H1 (cell line): ENCODE results near the gene AFF1. TPM values are rescaled to one million over a fixed set of nuclear protein-coding genes. Genes with fewer than 3 reads are reported as not detected.

Source experiments
- CTCF ChIA-PET: fragments of 300-600 bp; sonication (Branson Sonifier 250); formaldehyde crosslinking; loops from one replicate; lab custom pipeline; 2021; ENCODE audit not compliant: partially characterized antibody; lab: Charles Lee
- POLR2A ChIA-PET: fragments of 300-600 bp; sonication (Branson Sonifier 250); formaldehyde crosslinking; loops from one replicate; lab custom pipeline; 2021; ENCODE audit warnings: inconsistent platforms; ENCODE audit not compliant: partially characterized antibody; lab: Charles Lee
- DNase-seq, 2 experiments: peaks; one replicate each; pipeline versions ENCODE4 v3.0.0 to v3.0.0-alpha.2; 2010 to 2022; ENCODE audit warnings: low spot score in 2 of 2, low read depth in 1 of 2, mixed read lengths in 1 of 2
- FAIRE-seq: peaks from 2 replicates; lab custom pipeline; 2011; peaks lifted over from hg19 to GRCh38; lab: Jason Lieb, UNC
- H2AFZ ChIP-seq: 2 replicates; pipeline ENCODE4 v1.8.1; 2012; ENCODE audit warnings: low read length, inconsistent platforms
- H2AK5ac ChIP-seq: 2 replicates; pipeline ENCODE4 v1.6.1; 2013; ENCODE audit warnings: low read depth, low read length
- H2BK120ac ChIP-seq: replicated peaks from 2 replicates; pipeline ENCODE3; 2013; ENCODE audit warnings: low read depth, low read length, inconsistent platforms
- H2BK12ac ChIP-seq: 2 replicates; pipeline ENCODE4 v1.6.1; 2013; ENCODE audit warnings: low read depth, low read length
- H2BK15ac ChIP-seq: 2 replicates; pipeline ENCODE4 v1.6.1; 2013; ENCODE audit warnings: low read length
- H2BK20ac ChIP-seq: 2 replicates; pipeline ENCODE4 v1.6.1; 2013; ENCODE audit warnings: low read length
- H2BK5ac ChIP-seq: 2 replicates; pipeline ENCODE4 v1.6.1; 2013; ENCODE audit warnings: low read depth, low read length
- H3K14ac ChIP-seq: 2 replicates; pipeline ENCODE4 v1.6.1; 2013; ENCODE audit warnings: inconsistent platforms; ENCODE audit not compliant: insufficient read length
- H3K18ac ChIP-seq: 2 replicates; pipeline ENCODE4 v1.6.1; 2013; ENCODE audit warnings: low read length; ENCODE audit errors: extremely low read depth
- H3K23ac ChIP-seq: 2 replicates; pipeline ENCODE4 v1.6.1; 2013; ENCODE audit warnings: inconsistent platforms; ENCODE audit not compliant: insufficient read length
- H3K23me2 ChIP-seq: 2 replicates; pipeline ENCODE4 v1.6.1; 2013; ENCODE audit warnings: low read depth, low read length
- H3K27ac ChIP-seq: 2 replicates; pipeline ENCODE4 v1.6.1; 2011; ENCODE audit warnings: low read depth, low read length, inconsistent platforms
- H3K27me3 ChIP-seq, 4 experiments: replicated peaks in 1 of 4; 1 replicate in 1 of 4; 2 replicates in 3 of 4; pipeline versions ENCODE4 v1.6.1 to v1.8.1; 2011 to 2013; ENCODE audit warnings: low read length in 3 of 4, mild to moderate bottlenecking in 3 of 4, inconsistent platforms in 2 of 4, mixed read lengths in 2 of 4, moderate library complexity in 1 of 4; ENCODE audit not compliant: control insufficient read depth in 3 of 4, insufficient read depth in 3 of 4; ENCODE audit errors: extremely low read depth in 1 of 4
- H3K36me3 ChIP-seq, 4 experiments: 2 replicates each; pipeline versions ENCODE4 v1.6.1 to v1.8.1; 2011 to 2013; ENCODE audit warnings: mild to moderate bottlenecking in 4 of 4, low read length in 3 of 4, moderate library complexity in 2 of 4, control low read depth in 1 of 4, inconsistent platforms in 1 of 4; ENCODE audit not compliant: insufficient read depth in 4 of 4, control insufficient read depth in 2 of 4
- H3K4ac ChIP-seq: replicated peaks from 2 replicates; pipeline ENCODE3; 2013; ENCODE audit warnings: low read length, low read depth, mixed read lengths, inconsistent platforms; ENCODE audit not compliant: insufficient read length
- H3K4me1 ChIP-seq, 4 experiments: replicated peaks in 1 of 4; 1 replicate in 1 of 4; 2 replicates in 3 of 4; pipeline versions ENCODE4 v1.6.1 to v1.8.1; 2011 to 2013; ENCODE audit warnings: low read length in 3 of 4, inconsistent platforms in 2 of 4, mixed read lengths in 1 of 4; ENCODE audit not compliant: insufficient read depth in 4 of 4, control insufficient read depth in 3 of 4
- H3K4me2 ChIP-seq, 2 experiments: 2 replicates each; pipeline versions ENCODE4 v1.6.1 to v1.8.1; 2011 to 2013; ENCODE audit warnings: low read depth in 2 of 2, low read length in 2 of 2, control low read depth in 1 of 2, inconsistent platforms in 1 of 2, mild to moderate bottlenecking in 1 of 2; ENCODE audit not compliant: insufficient read depth in 1 of 2
- H3K4me3 ChIP-seq, 4 experiments: fragments of 200-600, 300-600 bp in 1 of 4; sonication (generic), shearing (Covaris generic), sonication (Bioruptor Twin) in 1 of 4; 2 replicates each; pipeline versions ENCODE4 v1.5.1 to v1.8.1; 2011 to 2016; ENCODE audit warnings: low read length in 4 of 4, low read depth in 3 of 4, control low read depth in 2 of 4, inconsistent platforms in 2 of 4, mild to moderate bottlenecking in 2 of 4, mixed read lengths in 1 of 4, moderate library complexity in 1 of 4; ENCODE audit not compliant: insufficient read depth in 2 of 4; ENCODE audit errors: extremely low read depth in 1 of 4
- H3K56ac ChIP-seq: replicated peaks from 2 replicates; pipeline ENCODE3; 2013; ENCODE audit warnings: low read depth, mild to moderate bottlenecking, mixed read lengths, low read length, inconsistent platforms; ENCODE audit not compliant: insufficient read length
- H3K79me1 ChIP-seq: 2 replicates; pipeline ENCODE4 v1.6.1; 2013; ENCODE audit warnings: low read depth, low read length, control low read depth
- H3K79me2 ChIP-seq, 2 experiments: 2 replicates each; pipeline versions ENCODE4 v1.6.1 to v1.8.1; 2012 to 2013; ENCODE audit warnings: low read length in 2 of 2, mild to moderate bottlenecking in 2 of 2, inconsistent platforms in 1 of 2; ENCODE audit not compliant: insufficient read depth in 2 of 2, control insufficient read depth in 1 of 2
- H3K9ac ChIP-seq, 4 experiments: replicated peaks in 1 of 4; 1 replicate in 1 of 4; 2 replicates in 3 of 4; pipeline versions ENCODE4 v1.6.1 to v1.8.1; 2011 to 2013; ENCODE audit warnings: low read depth in 3 of 4, low read length in 3 of 4, control low read depth in 2 of 4, mild to moderate bottlenecking in 2 of 4, moderate library complexity in 2 of 4, inconsistent platforms in 1 of 4; ENCODE audit errors: extremely low read depth in 1 of 4
- H3K9me3 ChIP-seq, 2 experiments: 2 replicates each; pipeline versions ENCODE4 v1.6.1 to v1.8.1; 2012 to 2013; ENCODE audit warnings: mild to moderate bottlenecking in 2 of 2, moderate library complexity in 2 of 2, control low read depth in 1 of 2, inconsistent platforms in 1 of 2, low read depth in 1 of 2, low read length in 1 of 2, mixed read lengths in 1 of 2; ENCODE audit not compliant: insufficient read depth in 2 of 2
- H4K20me1 ChIP-seq, 2 experiments: replicated peaks in 1 of 2; 2 replicates each; pipeline versions ENCODE3 to v1.8.1; 2011 to 2013; ENCODE audit warnings: inconsistent platforms in 2 of 2, low read length in 2 of 2, mild to moderate bottlenecking in 1 of 2; ENCODE audit not compliant: insufficient read depth in 2 of 2, control insufficient read depth in 1 of 2
- H4K5ac ChIP-seq: 2 replicates; pipeline ENCODE4 v1.6.1; 2013; ENCODE audit warnings: low read length, low read depth, mixed read lengths, inconsistent platforms; ENCODE audit not compliant: insufficient read length
- H4K8ac ChIP-seq: 2 replicates; pipeline ENCODE4 v1.8.0; 2013; ENCODE audit warnings: mild to moderate bottlenecking, moderate library complexity, low read length, inconsistent platforms; ENCODE audit not compliant: insufficient read depth; ENCODE audit errors: extremely low read depth
- H4K91ac ChIP-seq: replicated peaks from 2 replicates; pipeline ENCODE3; 2013; ENCODE audit warnings: low read length, mixed read lengths, inconsistent platforms; ENCODE audit not compliant: insufficient read length
- CTBP2 ChIP-seq: IDR thresholded peaks from 2 replicates; pipeline ENCODE4 v1.7.0; 2011; ENCODE audit warnings: borderline replicate concordance, mild to moderate bottlenecking, moderate library complexity, mixed read lengths, low read length; ENCODE audit not compliant: insufficient read depth, insufficient read length
- FOSL1 ChIP-seq: IDR thresholded peaks from 2 replicates; pipeline ENCODE4 v1.6.1; 2011; ENCODE audit warnings: mild to moderate bottlenecking, low read depth, low read length, moderate library complexity; ENCODE audit not compliant: insufficient read depth
- SIRT6 ChIP-seq: IDR thresholded peaks from one replicate; pipeline ENCODE4 v1.7.1; 2012; ENCODE audit warnings: low read length, inconsistent platforms
- SP2 ChIP-seq: IDR thresholded peaks from 2 replicates; pipeline ENCODE4 v1.6.1; 2012; ENCODE audit warnings: mild to moderate bottlenecking, low read length, inconsistent platforms
- ZNF274 ChIP-seq: IDR thresholded peaks from 2 replicates; pipeline ENCODE4 v1.7.0; 2012; ENCODE audit warnings: low read length, borderline replicate concordance; ENCODE audit errors: extremely low read depth
- WGBS, 2 experiments: shearing (Covaris generic) in 1 of 2; methylation state at CpG; one replicate each; pipeline versions ENCODE4 v1.1.6 to v1.1.7; 2013 to 2015; ENCODE audit warnings: low lambda C conversion rate in 2 of 2, mixed read lengths in 2 of 2, inconsistent platforms in 1 of 2, low coverage in 1 of 2, missing lambda C conversion rate in 1 of 2; ENCODE audit not compliant: insufficient replicate concordance in 2 of 2, insufficient coverage in 1 of 2, insufficient read length in 1 of 2; ENCODE audit errors: extremely low coverage in 1 of 2, missing lambda C conversion rate in 1 of 2; 5-methylcytosine and 5-hydroxymethylcytosine counted together
- polyA plus RNA-seq, 7 experiments: library from polyadenylated mRNA; depleted of rRNA in 3 of 7; stranded (reverse) in 5 of 7; unstranded in 2 of 7; fragments of >200 nt in 5 of 7; fragments of 200-250 nt in 2 of 7; gene quantifications; 1 replicate in 5 of 7; 2 replicates in 1 of 7; 4 replicates in 1 of 7; pipeline versions ENCODE4 v1.2.1 to v1.2.3, GENCODE V29; 2011 to 2013; ENCODE audit warnings: missing spikeins in 2 of 7, mixed read lengths in 2 of 7
- total RNA-seq: library from RNA; stranded (reverse); fragmentation: NEBNext Ultra II Directional; extraction: Animal tissue kit (Norgen Biotek cat#: 25700); gene quantifications from 2 replicates; pipeline ENCODE4 v1.2.1, GENCODE V29; 2021
- TF ChIP-seq, protein P1 (sequence below): IDR thresholded peaks from 2 replicates; pipeline ENCODE4 v1.6.1; 2012; ENCODE audit warnings: inconsistent platforms
- TF ChIP-seq, protein P2 (sequence below): IDR thresholded peaks from 2 replicates; pipeline ENCODE4 v1.6.1; 2012; ENCODE audit warnings: low read length, inconsistent platforms

AFF1 gene
- total and polyA plus RNA-seq, 2 of the 8 experiments (the other 6 are each of a cell fraction or from before 2014, with no cell fraction given), result 14.8 to 85.5 TPM

GRCh38 chr4:87054900-87055299 is 120.1 kb downstream of the AFF1 start:
- peaks cover 3 to 88% of the 10 kb centered on the region in 2 experiments for H3K79me2 ChIP-seq
- H2BK5ac ChIP-seq, result no peak overlapping the region
- H2AFZ ChIP-seq, result no peak overlapping the region
- no peaks in the 10 kb centered on the region for H3K27me3 ChIP-seq
- H3K23me2 ChIP-seq, result no peaks in the 10 kb centered on the region
- peaks cover 10% of the 10 kb centered on the region for H3K79me1 ChIP-seq
- peaks cover 0 to 13% (median 0%) of the 10 kb centered on the region in 4 experiments; a peak in 3 of 8 replicates for H3K36me3 ChIP-seq
- H3K9me3 ChIP-seq, result no peaks in the 10 kb centered on the region
- FAIRE-seq (no peak), DNase-seq (no peak)
- H3K14ac ChIP-seq, result no peak overlapping the region
- no peak overlapping the region for H3K9ac ChIP-seq
- H3K4me1 ChIP-seq, result peaks cover 0 to 19% (median 7%) of the 10 kb centered on the region in 4 experiments; a peak in 3 of 7 replicates
- H3K4ac ChIP-seq, result no peak overlapping the region
- no peak overlapping the region for H2BK12ac ChIP-seq
- H4K8ac ChIP-seq, result no peak overlapping the region
- H3K4me2 ChIP-seq, result no peak overlapping the region
- H4K5ac ChIP-seq, result no peak overlapping the region
- H2BK20ac ChIP-seq, result no peak overlapping the region
- H4K91ac ChIP-seq, result no peak overlapping the region
- H2BK15ac ChIP-seq, result no peak overlapping the region
- H4K20me1 ChIP-seq, result peaks cover 2 to 5% of the 10 kb centered on the region in 2 experiments
- ChIA-PET POLR2A (interaction anchor here (0.6 to 1.8 kb wide), 5 partner anchors 13 to 95 kb away, joined by 3 to 5 read pairs (median 4); no protein-coding TSS in a partner anchor), CTCF (interaction anchor here (0.6 to 2.7 kb wide), 12 partner anchors 11 to 132 kb away, joined by 3 to 10 read pairs (median 4); partner anchors contain the start of gene AFF1)
- no peak overlapping the region for H3K4me3 ChIP-seq
- no peak overlapping the region for H3K23ac ChIP-seq
- WGBS, 2 experiments, result 50% methylated on average over 3 of the region's 3 CpGs; no CpG with 5 or more reads in 1 of the 2 experiments
- no peak for TF ChIP-seq CTBP2
- no peak for TF ChIP-seq ZNF274
- TF ChIP-seq FOSL1, result no peak
- TF ChIP-seq, protein P1, sequence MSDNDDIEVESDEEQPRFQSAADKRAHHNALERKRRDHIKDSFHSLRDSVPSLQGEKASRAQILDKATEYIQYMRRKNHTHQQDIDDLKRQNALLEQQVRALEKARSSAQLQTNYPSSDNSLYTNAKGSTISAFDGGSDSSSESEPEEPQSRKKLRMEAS, result no peak
- no peak for TF ChIP-seq SIRT6
- TF ChIP-seq, protein P2, sequence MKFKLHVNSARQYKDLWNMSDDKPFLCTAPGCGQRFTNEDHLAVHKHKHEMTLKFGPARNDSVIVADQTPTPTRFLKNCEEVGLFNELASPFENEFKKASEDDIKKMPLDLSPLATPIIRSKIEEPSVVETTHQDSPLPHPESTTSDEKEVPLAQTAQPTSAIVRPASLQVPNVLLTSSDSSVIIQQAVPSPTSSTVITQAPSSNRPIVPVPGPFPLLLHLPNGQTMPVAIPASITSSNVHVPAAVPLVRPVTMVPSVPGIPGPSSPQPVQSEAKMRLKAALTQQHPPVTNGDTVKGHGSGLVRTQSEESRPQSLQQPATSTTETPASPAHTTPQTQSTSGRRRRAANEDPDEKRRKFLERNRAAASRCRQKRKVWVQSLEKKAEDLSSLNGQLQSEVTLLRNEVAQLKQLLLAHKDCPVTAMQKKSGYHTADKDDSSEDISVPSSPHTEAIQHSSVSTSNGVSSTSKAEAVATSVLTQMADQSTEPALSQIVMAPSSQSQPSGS, result no peak
- TF ChIP-seq SP2, result no peak
- H2BK120ac ChIP-seq, result no peak overlapping the region
- H3K56ac ChIP-seq, result no peak overlapping the region
- H2AK5ac ChIP-seq, result no peak overlapping the region
- H3K18ac ChIP-seq, result no peak overlapping the region
- no peak overlapping the region for H3K27ac ChIP-seq
